Chondrocyte (in vitro differentiated cells): ENCODE measurements around the gene TRAF1. TPM values are rescaled to one million over a fixed set of nuclear protein-coding genes. Genes with fewer than 3 reads are reported as not detected.
A peak's percentile ranks its signal among the peaks of the same experiment; 100 is the strongest.

ENCODE experiments used
- DNase-seq: peaks from one replicate; pipeline ENCODE4 v3.0.0; 2021; ENCODE audit warnings: mixed read lengths, low spot score
- H3K27ac Mint-ChIP-seq: one replicate; pipeline ENCODE4 v1.8.0; 2021; ENCODE audit warnings: mild to moderate bottlenecking, moderate library complexity, mixed read lengths; ENCODE audit not compliant: unreplicated experiment
- H3K27me3 Mint-ChIP-seq: 2 replicates; pipeline ENCODE4 v1.8.0; 2021; ENCODE audit warnings: low read depth, mixed read lengths
- H3K36me3 Mint-ChIP-seq: 2 replicates; pipeline ENCODE4 v1.8.0; 2021; ENCODE audit warnings: low read depth, mixed read lengths
- H3K4me1 Mint-ChIP-seq: 2 replicates; pipeline ENCODE4 v1.8.0; 2021; ENCODE audit warnings: low read depth, mild to moderate bottlenecking, mixed read lengths
- H3K4me3 Mint-ChIP-seq: one replicate; pipeline ENCODE4 v1.8.0; 2021; ENCODE audit warnings: mild to moderate bottlenecking, moderate library complexity, mixed read lengths; ENCODE audit not compliant: unreplicated experiment
- H3K9me3 Mint-ChIP-seq: 2 replicates; pipeline ENCODE4 v1.8.0; 2021; ENCODE audit warnings: low read depth, mixed read lengths
- CTCF ChIP-seq: fragments of 200-600 bp; sonication (generic); IDR thresholded peaks from 2 replicates; pipeline ENCODE4 v1.5.0; 2021; ENCODE audit warnings: antibody characterized with exemption, mild to moderate bottlenecking, moderate library complexity
- total RNA-seq: library from RNA; stranded (reverse); gene quantifications from 3 replicates; pipeline ENCODE4 v1.2.1, GENCODE V29; 2021

TRAF1 gene
- total RNA-seq, 1 donor from 2014 or later, result 10.8 TPM

GRCh38 chr9:120877276-120878034 is 49.1 kb downstream of the TRAF1 start:
- no peak for DNase-seq
- H3K9me3 Mint-ChIP-seq, result no peaks in the 10 kb centered on the region
- H3K36me3 Mint-ChIP-seq, result peaks cover 13% of the 10 kb centered on the region
- peaks cover 40% of the 10 kb centered on the region for H3K4me1 Mint-ChIP-seq
- H3K27ac Mint-ChIP-seq, result peak overlapping the region; percentile 79
- peak; percentile 22 for TF ChIP-seq CTCF
- H3K27me3 Mint-ChIP-seq, result no peaks in the 10 kb centered on the region
- peak overlapping the region; percentile 83 for H3K4me3 Mint-ChIP-seq

- Mint-ChIP-seq H3K27ac (peak within 1 kb of the TSS; percentile 92), H3K4me3 (peak within 1 kb of the TSS; percentile 83), H3K27me3 (no peaks in the 10 kb centered on the region), H3K36me3 (peaks cover 17% of the 10 kb centered on the region), H3K9me3 (no peaks in the 10 kb centered on the region), H3K4me1 (peaks cover 44% of the 10 kb centered on the region)
- TF ChIP-seq CTCF, result no peak
- no peak for DNase-seq
Observed at GRCh38 chr9:120876842-120877240, 49.8 kb downstream of the TRAF1 start, which contains the start of gene PHF19. Gene PHF19, minus strand, starts transcription at chr9:120877188. Its CDS starts 2,447 bp downstream, at chr9:120874741.

DNA sequence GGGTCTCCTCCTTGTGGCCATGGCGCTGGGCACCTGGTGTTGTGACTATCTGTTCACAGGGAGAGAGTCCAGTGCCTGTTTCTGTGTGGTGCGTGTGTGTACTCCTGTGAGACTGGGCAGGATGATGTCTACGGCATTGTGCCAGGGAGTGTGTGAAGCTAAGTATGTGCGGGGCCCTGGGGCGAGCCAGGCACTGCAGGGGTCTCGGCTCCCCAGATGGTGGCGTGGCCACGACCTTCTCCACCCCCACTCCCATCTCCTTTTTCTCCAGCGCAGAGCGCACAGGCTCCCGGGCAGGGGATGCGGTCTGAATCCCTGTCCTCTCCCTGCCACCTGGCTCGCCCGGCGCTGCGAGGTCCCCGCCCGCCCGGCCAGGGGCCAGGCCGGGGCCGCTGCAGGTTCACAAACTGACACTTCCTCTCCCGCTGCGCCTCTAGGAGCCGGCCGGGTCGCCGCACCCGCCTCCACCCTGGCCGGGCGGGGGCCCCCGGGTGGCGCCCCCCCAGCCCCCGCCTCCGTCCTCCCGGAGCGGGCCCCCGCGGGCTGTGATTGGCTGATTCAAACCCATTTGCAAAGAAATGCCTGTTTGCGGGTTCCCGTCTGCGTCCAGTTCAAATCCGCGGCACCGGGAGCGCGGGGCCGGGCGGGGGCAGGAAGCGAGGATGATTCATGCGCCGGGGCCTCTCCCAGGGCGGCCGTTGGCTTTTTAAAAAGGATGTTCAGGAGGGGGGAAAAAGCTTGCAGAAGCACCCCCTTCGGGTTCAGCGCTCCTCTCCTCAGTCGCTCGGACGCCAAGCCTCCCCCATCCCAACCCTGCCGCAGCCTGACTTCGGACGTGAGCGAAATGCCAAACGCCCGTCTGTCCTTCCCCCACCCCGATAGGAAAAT is 50.4 kb downstream of the TRAF1 start:
- Mint-ChIP-seq H3K9me3 (no peaks in the 10 kb centered on the region), H3K36me3 (peaks cover 19% of the 10 kb centered on the region), H3K27ac (peak overlapping the region; percentile 92), H3K27me3 (no peaks in the 10 kb centered on the region), H3K4me1 (peaks cover 48% of the 10 kb centered on the region), H3K4me3 (peak overlapping the region; percentile 77)
- no peak for DNase-seq
- TF ChIP-seq CTCF, result peak; percentile 46

DNA sequence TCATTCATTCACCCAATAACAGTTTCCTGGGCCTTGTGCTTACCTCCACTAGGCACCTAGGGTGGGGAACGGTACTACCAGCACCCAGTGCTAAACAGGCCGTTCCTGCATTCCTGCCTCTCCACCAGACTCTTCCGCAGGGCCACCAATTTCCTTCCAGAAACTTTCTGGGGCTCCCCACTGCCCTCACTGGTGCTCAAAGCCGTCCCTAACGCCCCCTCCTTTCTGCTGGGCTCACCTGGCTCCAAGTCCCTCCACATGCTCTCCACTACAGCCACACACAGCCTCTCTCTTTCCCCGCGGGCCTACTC is 51.0 kb downstream of the TRAF1 start:
- Mint-ChIP-seq H3K27me3 (no peaks in the 10 kb centered on the region), H3K4me3 (peak overlapping the region; percentile 77), H3K36me3 (peaks cover 19% of the 10 kb centered on the region), H3K4me1 (peaks cover 51% of the 10 kb centered on the region), H3K27ac (peak overlapping the region; percentile 92), H3K9me3 (no peaks in the 10 kb centered on the region)
- no peak for DNase-seq
- TF ChIP-seq CTCF, result no peak

DNA sequence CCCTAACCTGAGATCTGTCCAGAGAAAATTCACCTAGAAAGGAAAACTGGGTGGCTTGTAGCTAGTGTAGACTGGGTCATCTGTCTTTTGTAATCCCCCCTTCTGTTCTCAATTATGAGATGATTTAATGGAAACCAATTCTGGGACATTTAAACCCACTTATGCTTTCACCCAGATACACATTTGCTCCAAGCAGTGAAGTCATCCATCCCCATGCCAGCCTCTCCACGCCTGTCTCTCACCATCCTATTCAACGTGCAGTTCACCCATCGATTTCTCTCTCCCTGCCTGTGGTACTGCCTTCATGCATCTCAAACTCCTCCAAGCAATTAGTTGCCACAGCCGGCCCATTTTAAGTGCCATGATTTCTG is 51.4 kb downstream of the TRAF1 start:
- Mint-ChIP-seq H3K27ac (peak overlapping the region; percentile 5), H3K4me1 (peaks cover 54% of the 10 kb centered on the region), H3K36me3 (peaks cover 19% of the 10 kb centered on the region), H3K9me3 (no peaks in the 10 kb centered on the region), H3K27me3 (no peaks in the 10 kb centered on the region), H3K4me3 (peak overlapping the region; percentile 77)
- no peak for DNase-seq
- TF ChIP-seq CTCF, result no peak
